ENCODE results near the gene TTI1.

The TTI1 gene

GRCh38 chr20:37958856-37959520 is 74.3 kb downstream of the TTI1 start:
- DNase-seq: no peak

GRCh38 chr20:37956107-37956585 is 77.1 kb downstream of the TTI1 start:
- DNase-seq: no peak

- no peak for DNase-seq
Observed at GRCh38 chr20:37955511-37955910, 77.7 kb downstream of the TTI1 start.

GRCh38 chr20:37954626-37955025 is 78.6 kb downstream of the TTI1 start:
- no peak for DNase-seq

GRCh38 chr20:37954190-37954589 is 79.1 kb downstream of the TTI1 start:
- DNase-seq: no peak

- no peak for DNase-seq
Observed at GRCh38 chr20:37948956-37949355, 84.3 kb downstream of the TTI1 start.

- no peak for DNase-seq
Observed at GRCh38 chr20:37947943-37948342, 85.3 kb downstream of the TTI1 start.

GRCh38 chr20:37946946-37947345 is 86.3 kb downstream of the TTI1 start:
- DNase-seq: no peak

- DNase-seq: peak; percentile 63
Observed at GRCh38 chr20:37945091-37945547, 88.1 kb downstream of the TTI1 start.

- DNase-seq: no peak
Observed at GRCh38 chr20:37944456-37944981, 88.7 kb downstream of the TTI1 start.

GRCh38 chr20:37943501-37944455 is 89.5 kb downstream of the TTI1 start:
- DNase-seq: no peak

GRCh38 chr20:37943033-37943432 is 90.2 kb downstream of the TTI1 start:
- DNase-seq: no peak

GRCh38 chr20:37941992-37942391 is 91.3 kb downstream of the TTI1 start:
- DNase-seq: no peak

- DNase-seq: no peak
Observed at GRCh38 chr20:37941332-37941731, 91.9 kb downstream of the TTI1 start.

- DNase-seq: no peak
Observed at GRCh38 chr20:37940858-37941257, 92.4 kb downstream of the TTI1 start.

- no peak for DNase-seq
Observed at GRCh38 chr20:37939701-37940560, 93.3 kb downstream of the TTI1 start.

- DNase-seq: no peak
Observed at GRCh38 chr20:37938954-37939353, 94.3 kb downstream of the TTI1 start.

GRCh38 chr20:37938181-37938750 is 95.0 kb downstream of the TTI1 start:
- no peak for DNase-seq

GRCh38 chr20:37937686-37938085 is 95.6 kb downstream of the TTI1 start:
- no peak for DNase-seq

GRCh38 chr20:37936451-37936850 is 96.8 kb downstream of the TTI1 start:
- no peak for DNase-seq

- DNase-seq: no peak
Observed at GRCh38 chr20:37936041-37936440, 97.2 kb downstream of the TTI1 start.

- DNase-seq: no peak
Observed at GRCh38 chr20:37935435-37935834, 97.8 kb downstream of the TTI1 start.
